Ovary (tissue), 9 donors: ENCODE data around the gene TNFRSF19. TPM values are rescaled to one million over a fixed set of nuclear protein-coding genes. Genes with fewer than 3 reads are reported as not detected.

ENCODE experiments used
- DNase-seq, 5 donors: peaks; one replicate each; pipeline ENCODE4 v3.0.0-alpha.2; 2019 to 2020
- H3K27ac ChIP-seq, 2 donors: fragments of 200-600 bp; one replicate each; pipeline versions ENCODE4 v1.5.1 to v1.8.0; 2019 to 2022
- H3K27me3 ChIP-seq: fragments of 200-600 bp; one replicate; pipeline ENCODE4 v1.8.0; 2022
- H3K36me3 ChIP-seq: fragments of 200-600 bp; sonication (generic); one replicate; pipeline ENCODE4 v1.5.1; 2019
- H3K4me1 ChIP-seq: one replicate; pipeline ENCODE4 v1.8.1; 2013; ENCODE audit warnings: mild to moderate bottlenecking, moderate library complexity; ENCODE audit not compliant: insufficient read depth
- H3K4me3 ChIP-seq: fragments of 200-600 bp; sonication (generic); one replicate; pipeline ENCODE4 v1.5.1; 2017
- H3K9me3 ChIP-seq, 2 donors: fragments of 200-600 bp in 1 of 2; sonication (generic) in 1 of 2; one replicate each; pipeline versions ENCODE4 v1.5.1 to v1.8.1; 2013 to 2019; ENCODE audit warnings: mild to moderate bottlenecking in 1 of 2, moderate library complexity in 1 of 2
- EP300 ChIP-seq: sonication (generic); formaldehyde crosslinking; IDR thresholded peaks from one replicate; pipeline ENCODE4 v1.6.1; 2017; ENCODE audit warnings: antibody characterized with exemption
- POLR2A ChIP-seq: fragments of 450-650 bp; IDR thresholded peaks from one replicate; pipeline ENCODE4 v1.6.1; 2017; ENCODE audit warnings: antibody characterized with exemption, mild to moderate bottlenecking, moderate library complexity
- WGBS, 3 donors: extraction: QIAGEN DNeasy Blood & Tissue Kit in 1 of 3; methylation state at CpG; one replicate each; pipeline versions ENCODE4 v1.1.5 to v1.1.7; 2013 to 2017; 5-methylcytosine and 5-hydroxymethylcytosine counted together
- intact Hi-C, 4 donors: fragments of 100-400 bp; cut with DNase I; formaldehyde crosslinking; loops; one replicate each; pipeline versions ENCODE4 v1.11.0 to v1.15.1; 2022 to 2023
- polyA plus RNA-seq, 2 donors: library from polyadenylated mRNA; stranded (reverse); fragments of 200-250 nt in 1 of 2; fragments of 350-450 nt in 1 of 2; fragmentation: Illumina TruSeq in 1 of 2; extraction: RNeasy Lipid Tissue Mini Kit (QIAGEN cat#74804) in 1 of 2; gene quantifications; one replicate each; pipeline ENCODE4 v1.2.3, GENCODE V29; 2013 to 2014
- total RNA-seq, 7 donors: library from RNA; depleted of rRNA in 2 of 7; stranded (reverse); fragments of >200 nt in 2 of 7; fragmentation: NEBNext Ultra II Directional in 3 of 7; extraction: Animal tissue kit (Norgen Biotek cat#: 25700) in 3 of 7; gene quantifications; one replicate each; pipeline versions ENCODE4 v1.1.0 to v1.2.4, GENCODE V29; 2016 to 2023
- TF ChIP-seq, protein P1 (sequence below), 3 donors: fragments of 450-650 bp in 2 of 3; fragments of 200-600 bp in 1 of 3; IDR thresholded peaks; one replicate each; pipeline versions ENCODE4 v1.5.1 to v1.8.0; 2016 to 2022; ENCODE audit warnings: antibody characterized with exemption in 3 of 3, mild to moderate bottlenecking in 1 of 3
- donor health status: DM: no; HTN: no; CAD: no; lungs with moderate emphysema.
- donor health status: DM: no; HTN: no; CAD: no.
- donor health status: Bipolar disorder and iron deficiency.
- donor health status: DM: yes; HTN: yes; CAD: no.
- donor health status: DM: no; HTN: no; CAD: no.
- donor health status: DM: yes; HTN: yes; CAD: no.

The TNFRSF19 gene
- total and polyA plus RNA-seq, 9 donors = 2.6 to 15.3 (median 4.8) TPM

DNA sequence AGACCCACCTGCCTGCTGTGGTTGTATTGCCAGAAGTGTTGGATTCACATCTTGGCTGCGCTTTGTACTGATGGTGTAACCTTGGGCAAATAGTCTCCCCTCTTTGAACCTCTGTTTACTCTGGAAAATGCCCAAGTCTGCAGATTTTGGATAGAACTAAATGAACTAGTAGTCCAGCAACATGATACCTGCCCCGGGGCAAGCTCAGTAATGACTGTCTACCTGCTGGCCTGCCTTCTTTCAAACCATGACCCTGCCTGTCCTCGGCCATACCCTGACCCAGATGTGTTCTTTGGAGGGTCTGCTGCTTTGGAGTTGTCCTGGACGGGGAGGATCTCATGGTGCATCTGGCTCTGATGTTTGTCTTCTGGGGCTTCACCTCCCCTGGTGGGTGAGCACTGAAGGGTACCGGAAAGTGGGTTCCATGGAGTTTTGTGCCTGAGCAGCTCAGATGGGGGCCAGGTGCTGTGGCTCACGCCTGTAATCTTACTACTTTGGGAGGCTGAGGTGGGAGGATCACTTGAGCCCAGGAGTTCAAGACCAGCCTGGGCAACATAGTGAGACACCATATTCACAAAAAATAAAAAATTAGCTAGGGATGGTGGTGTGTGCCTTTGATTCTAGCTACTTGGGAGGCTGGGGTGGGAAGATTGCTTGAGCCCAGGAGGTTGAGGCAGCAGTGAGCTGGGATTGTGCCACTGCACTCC lies 59.5 kb downstream of the TNFRSF19 start:
- H3K27ac ChIP-seq = peak overlapping the region in 1 of 2 donors; percentile 53
- H3K9me3 ChIP-seq = no peaks in the 10 kb centered on the region
- H3K4me3 ChIP-seq = no peak overlapping the region
- TF ChIP-seq, protein P1, sequence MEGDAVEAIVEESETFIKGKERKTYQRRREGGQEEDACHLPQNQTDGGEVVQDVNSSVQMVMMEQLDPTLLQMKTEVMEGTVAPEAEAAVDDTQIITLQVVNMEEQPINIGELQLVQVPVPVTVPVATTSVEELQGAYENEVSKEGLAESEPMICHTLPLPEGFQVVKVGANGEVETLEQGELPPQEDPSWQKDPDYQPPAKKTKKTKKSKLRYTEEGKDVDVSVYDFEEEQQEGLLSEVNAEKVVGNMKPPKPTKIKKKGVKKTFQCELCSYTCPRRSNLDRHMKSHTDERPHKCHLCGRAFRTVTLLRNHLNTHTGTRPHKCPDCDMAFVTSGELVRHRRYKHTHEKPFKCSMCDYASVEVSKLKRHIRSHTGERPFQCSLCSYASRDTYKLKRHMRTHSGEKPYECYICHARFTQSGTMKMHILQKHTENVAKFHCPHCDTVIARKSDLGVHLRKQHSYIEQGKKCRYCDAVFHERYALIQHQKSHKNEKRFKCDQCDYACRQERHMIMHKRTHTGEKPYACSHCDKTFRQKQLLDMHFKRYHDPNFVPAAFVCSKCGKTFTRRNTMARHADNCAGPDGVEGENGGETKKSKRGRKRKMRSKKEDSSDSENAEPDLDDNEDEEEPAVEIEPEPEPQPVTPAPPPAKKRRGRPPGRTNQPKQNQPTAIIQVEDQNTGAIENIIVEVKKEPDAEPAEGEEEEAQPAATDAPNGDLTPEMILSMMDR (IDR thresholded peaks at IDR 0.05) = no peak
- TF ChIP-seq POLR2A (no peak), EP300 (no peak)
- intact Hi-C loops = no loop called here
- no peaks in the 10 kb centered on the region for H3K27me3 ChIP-seq
- DNase-seq = no peak
- H3K4me1 ChIP-seq = peaks cover 10% of the 10 kb centered on the region
- 71 to 79% (median 72%) methylated on average over 6 of the region's 6 CpGs for WGBS, 3 donors
- H3K36me3 ChIP-seq = no peaks in the 10 kb centered on the region

DNA sequence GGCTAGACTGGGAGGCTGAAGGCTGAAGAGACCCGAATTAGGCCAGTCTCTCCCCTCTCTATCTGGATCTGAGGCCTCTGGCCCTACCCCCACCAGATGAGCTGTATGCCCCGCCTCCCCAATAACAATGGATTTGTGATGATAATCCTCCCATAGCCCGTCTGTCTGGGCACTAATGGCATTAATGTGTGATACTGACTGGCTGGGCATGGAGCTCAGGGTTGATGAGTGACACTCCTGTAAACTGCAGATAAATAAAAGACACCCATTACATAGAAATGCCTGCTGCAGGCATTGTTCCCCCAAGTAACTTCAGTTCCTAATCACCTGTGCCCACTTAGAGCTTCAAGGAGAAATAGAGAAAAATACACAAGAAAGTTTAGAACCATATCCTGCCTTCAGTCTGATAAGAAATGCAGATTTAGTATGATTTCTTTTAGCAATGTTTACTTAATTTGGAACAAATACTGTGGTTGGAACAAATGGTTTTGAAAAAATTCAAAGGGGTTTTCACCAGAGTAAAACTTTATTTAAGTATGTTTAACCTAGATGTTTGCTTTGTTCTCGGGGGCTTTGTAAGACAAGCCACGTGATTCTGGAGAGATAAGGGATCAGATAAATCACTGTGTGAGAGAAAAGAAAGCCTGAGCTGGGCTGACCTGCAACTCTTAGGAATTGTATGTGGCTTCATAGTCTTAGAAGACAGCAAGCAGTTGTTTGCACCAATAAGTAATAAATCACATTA lies 60.3 kb downstream of the TNFRSF19 start:
- Histone ChIP-seq H3K36me3 (no peaks in the 10 kb centered on the region), H3K4me3 (no peak overlapping the region), H3K4me1 (peaks cover 10% of the 10 kb centered on the region), H3K27ac (no peak overlapping the region), H3K9me3 (no peaks in the 10 kb centered on the region), H3K27me3 (no peaks in the 10 kb centered on the region)
- intact Hi-C loops = no loop called here
- no peak for TF ChIP-seq POLR2A
- TF ChIP-seq, protein P1 (IDR thresholded peaks at IDR 0.05) = no peak
- TF ChIP-seq EP300 = no peak
- no peak for DNase-seq
- WGBS, 3 donors = 59 to 64% (median 63%) methylated on average over 5 of the region's 5 CpGs

DNA sequence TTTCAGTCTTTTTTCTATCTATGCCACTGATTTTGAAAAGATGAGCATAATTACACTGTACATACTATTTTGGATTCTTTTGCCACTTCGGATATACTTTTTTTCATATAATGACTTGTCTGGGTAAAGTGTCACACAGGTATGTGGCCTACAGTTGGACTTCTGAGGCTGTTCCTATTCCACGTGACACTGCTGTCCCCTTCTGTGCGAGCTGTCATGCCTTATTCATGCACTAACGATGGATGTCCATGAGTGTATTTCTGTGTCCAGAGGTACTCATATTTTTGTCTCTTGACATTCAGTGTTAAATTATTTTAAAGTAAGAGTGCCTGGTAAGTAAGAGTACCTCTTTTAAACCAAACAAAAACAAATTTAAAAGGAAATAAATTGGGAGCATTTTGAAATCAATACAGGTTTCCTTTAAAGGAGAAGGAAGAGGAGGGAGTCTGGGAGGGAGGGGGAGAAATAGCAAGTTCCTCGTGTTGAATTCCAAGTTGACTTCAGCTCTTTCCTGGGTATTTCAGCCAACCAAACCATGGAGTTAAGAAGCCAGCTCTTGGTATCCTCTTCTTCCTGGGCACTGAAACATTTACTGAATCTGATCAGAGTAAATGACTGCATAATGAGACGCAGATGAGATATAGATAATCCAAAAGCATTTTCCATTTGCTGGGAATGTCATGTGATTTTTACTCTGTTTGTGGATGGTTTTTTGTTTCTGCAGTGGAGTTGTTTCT lies 61.3 kb downstream of the TNFRSF19 start:
- H3K9me3 ChIP-seq = no peaks in the 10 kb centered on the region
- WGBS, 3 donors = 78 to 85% (median 82%) methylated on average over 6 of the region's 6 CpGs
- intact Hi-C loops = no loop called here
- peaks cover 10% of the 10 kb centered on the region for H3K4me1 ChIP-seq
- no peaks in the 10 kb centered on the region for H3K36me3 ChIP-seq
- DNase-seq = no peak
- no peak overlapping the region for H3K4me3 ChIP-seq
- TF ChIP-seq, protein P1 (IDR thresholded peaks at IDR 0.05) = no peak
- TF ChIP-seq POLR2A (no peak), EP300 (no peak)
- no peak overlapping the region for H3K27ac ChIP-seq
- H3K27me3 ChIP-seq = no peaks in the 10 kb centered on the region

DNA sequence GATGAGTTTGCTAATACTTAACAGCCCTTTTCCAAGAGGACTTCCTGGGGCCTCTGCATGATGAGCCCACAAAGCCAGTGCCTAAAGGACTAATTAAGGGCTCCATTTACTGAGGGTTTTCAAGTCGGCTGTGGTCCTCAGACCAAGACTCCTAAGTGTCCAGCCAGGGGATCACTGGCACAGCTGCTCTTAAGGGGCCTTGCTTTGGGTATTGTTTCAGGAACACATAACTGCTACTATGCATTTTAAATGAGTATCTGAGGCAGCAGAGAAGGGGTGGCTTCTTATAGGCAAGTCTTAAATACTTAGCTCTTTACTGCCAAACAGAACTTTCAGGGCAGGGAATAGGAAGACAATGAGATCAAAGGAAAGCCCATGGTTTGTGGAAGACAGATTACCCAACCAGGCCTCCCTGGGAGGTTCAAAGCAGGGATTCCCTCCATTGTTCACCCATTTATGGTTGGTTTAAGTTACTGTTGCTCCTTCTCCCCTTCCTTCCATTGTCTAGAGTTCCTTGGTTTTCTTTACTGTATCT lies 61.9 kb downstream of the TNFRSF19 start:
- Histone ChIP-seq H3K4me1 (peaks cover 11% of the 10 kb centered on the region), H3K4me3 (no peak overlapping the region), H3K9me3 (no peaks in the 10 kb centered on the region), H3K36me3 (no peaks in the 10 kb centered on the region), H3K27ac (no peak overlapping the region), H3K27me3 (no peaks in the 10 kb centered on the region)
- no peak for TF ChIP-seq POLR2A
- TF ChIP-seq, protein P1 (IDR thresholded peaks at IDR 0.05) = no peak
- no peak for TF ChIP-seq EP300
- DNase-seq = no peak
- 67 to 85% (median 76%) methylated on average over 1 of the region's 1 CpG for WGBS, 3 donors
- intact Hi-C loops = no loop called here
